Rectal smooth muscle tissue (tissue), 1 donor: Measurements from ENCODE around the gene MAML2.

Experiments used
- H3K27ac ChIP-seq: one replicate; pipeline ENCODE4 v1.7.0; 2013; ENCODE audit warnings: low read depth, low read length, inconsistent platforms
- H3K27me3 ChIP-seq: one replicate; pipeline ENCODE4 v1.7.0; 2013; ENCODE audit warnings: low read length; ENCODE audit not compliant: control insufficient read depth, insufficient read depth
- H3K36me3 ChIP-seq: one replicate; pipeline ENCODE4 v1.7.0; 2013; ENCODE audit warnings: low read length; ENCODE audit not compliant: control insufficient read depth, insufficient read depth
- H3K4me1 ChIP-seq: one replicate; pipeline ENCODE4 v1.7.0; 2013; ENCODE audit warnings: low read length; ENCODE audit not compliant: control insufficient read depth, insufficient read depth
- H3K4me3 ChIP-seq: one replicate; pipeline ENCODE4 v1.7.0; 2013; ENCODE audit warnings: low read length
- H3K9ac ChIP-seq: one replicate; pipeline ENCODE4 v1.7.0; 2013; ENCODE audit warnings: low read length

Gene MAML2

GRCh38 chr11:96197801-96198701, 144.9 kb downstream of the MAML2 start:
- Histone ChIP-seq H3K4me1 (peaks cover 2% of the 10 kb centered on the region), H3K27me3 (no peaks in the 10 kb centered on the region), H3K36me3 (no peaks in the 10 kb centered on the region), H3K27ac (no peak overlapping the region), H3K9ac (no peak overlapping the region), H3K4me3 (no peak overlapping the region)

GRCh38 chr11:96197103-96197502, 145.9 kb downstream of the MAML2 start:
- H3K4me1 ChIP-seq: peaks cover 2% of the 10 kb centered on the region
- H3K9ac ChIP-seq: no peak overlapping the region
- no peaks in the 10 kb centered on the region for H3K36me3 ChIP-seq
- H3K27me3 ChIP-seq: no peaks in the 10 kb centered on the region
- H3K27ac ChIP-seq: no peak overlapping the region
- H3K4me3 ChIP-seq: no peak overlapping the region

- Histone ChIP-seq H3K27ac (no peak overlapping the region), H3K4me1 (peaks cover 2% of the 10 kb centered on the region)
Observed at GRCh38 chr11:96196181-96196662, 146.8 kb downstream of the MAML2 start.

GRCh38 chr11:96195671-96196070, 147.3 kb downstream of the MAML2 start:
- Histone ChIP-seq H3K27ac (no peak overlapping the region), H3K4me3 (no peak overlapping the region), H3K27me3 (no peaks in the 10 kb centered on the region), H3K36me3 (no peaks in the 10 kb centered on the region), H3K4me1 (peaks cover 2% of the 10 kb centered on the region), H3K9ac (no peak overlapping the region)

More at GRCh38 chr11:96196181-96196662, 146.8 kb downstream of the MAML2 start:
- no peaks in the 10 kb centered on the region for H3K27me3 ChIP-seq
- no peak overlapping the region for H3K4me3 ChIP-seq
- H3K9ac ChIP-seq: no peak overlapping the region
- H3K36me3 ChIP-seq: no peaks in the 10 kb centered on the region

- no peak overlapping the region for H3K9ac ChIP-seq
- H3K4me3 ChIP-seq: no peak overlapping the region
- no peak overlapping the region for H3K27ac ChIP-seq
- peaks cover 2% of the 10 kb centered on the region for H3K4me1 ChIP-seq
- H3K27me3 ChIP-seq: no peaks in the 10 kb centered on the region
- H3K36me3 ChIP-seq: no peaks in the 10 kb centered on the region
Observed at GRCh38 chr11:96194581-96195374, 148.2 kb downstream of the MAML2 start.

- Histone ChIP-seq H3K4me1 (peaks cover 2% of the 10 kb centered on the region), H3K4me3 (no peak overlapping the region), H3K36me3 (no peaks in the 10 kb centered on the region), H3K27me3 (no peaks in the 10 kb centered on the region), H3K27ac (no peak overlapping the region), H3K9ac (no peak overlapping the region)
Observed at GRCh38 chr11:96193745-96194443, 149.1 kb downstream of the MAML2 start.

GRCh38 chr11:96191752-96192151, 151.2 kb downstream of the MAML2 start:
- Histone ChIP-seq H3K36me3 (no peaks in the 10 kb centered on the region), H3K9ac (no peak overlapping the region), H3K4me3 (no peak overlapping the region), H3K27ac (no peak overlapping the region), H3K27me3 (no peaks in the 10 kb centered on the region), H3K4me1 (no peaks in the 10 kb centered on the region)

GRCh38 chr11:96189351-96189750, 153.6 kb downstream of the MAML2 start:
- Histone ChIP-seq H3K4me1 (no peaks in the 10 kb centered on the region), H3K27me3 (no peaks in the 10 kb centered on the region), H3K36me3 (no peaks in the 10 kb centered on the region), H3K4me3 (no peak overlapping the region), H3K9ac (no peak overlapping the region), H3K27ac (no peak overlapping the region)

- no peaks in the 10 kb centered on the region for H3K27me3 ChIP-seq
- no peak overlapping the region for H3K4me3 ChIP-seq
- H3K4me1 ChIP-seq: no peaks in the 10 kb centered on the region
- H3K27ac ChIP-seq: no peak overlapping the region
- no peak overlapping the region for H3K9ac ChIP-seq
- no peaks in the 10 kb centered on the region for H3K36me3 ChIP-seq
Observed at GRCh38 chr11:96188243-96189006, 154.6 kb downstream of the MAML2 start.

- Histone ChIP-seq H3K36me3 (no peaks in the 10 kb centered on the region), H3K27ac (peak overlapping the region; percentile 30), H3K9ac (no peak overlapping the region), H3K4me3 (no peak overlapping the region), H3K4me1 (no peaks in the 10 kb centered on the region), H3K27me3 (no peaks in the 10 kb centered on the region)
Observed at GRCh38 chr11:96187822-96188221, 155.2 kb downstream of the MAML2 start.

- Histone ChIP-seq H3K27me3 (no peaks in the 10 kb centered on the region), H3K36me3 (no peaks in the 10 kb centered on the region), H3K4me3 (no peak overlapping the region), H3K4me1 (no peaks in the 10 kb centered on the region), H3K27ac (no peak overlapping the region), H3K9ac (no peak overlapping the region)
Observed at GRCh38 chr11:96186806-96187205, 156.2 kb downstream of the MAML2 start.
